WI38 (cell line): ENCODE measurements around the gene DCC.

Source experiments
- H3K4me3 ChIP-seq: 2 replicates; pipeline ENCODE4 v1.5.1; 2011; ENCODE audit warnings: low read depth, mild to moderate bottlenecking, control low read depth, low read length
- CTCF ChIP-seq: IDR thresholded peaks from 2 replicates; pipeline ENCODE4 v1.5.1; 2012; ENCODE audit warnings: low read depth, mild to moderate bottlenecking, control low read depth, low read length

The DCC gene

GRCh38 chr18:53421869-53422268 lies 1081.9 kb downstream of the DCC start:
- H3K4me3 ChIP-seq = no peak overlapping the region
- TF ChIP-seq CTCF = no peak

- no peak for TF ChIP-seq CTCF
- no peak overlapping the region for H3K4me3 ChIP-seq
Observed at GRCh38 chr18:53422896-53423295, 1082.9 kb downstream of the DCC start.

- no peak for TF ChIP-seq CTCF
- H3K4me3 ChIP-seq = no peak overlapping the region
Observed at GRCh38 chr18:53426666-53427184, 1086.7 kb downstream of the DCC start.

GRCh38 chr18:53441761-53442414 lies 1101.9 kb downstream of the DCC start:
- no peak overlapping the region for H3K4me3 ChIP-seq
- no peak for TF ChIP-seq CTCF

GRCh38 chr18:53442415-53442783 lies 1102.4 kb downstream of the DCC start:
- no peak for TF ChIP-seq CTCF
- H3K4me3 ChIP-seq = no peak overlapping the region

- no peak overlapping the region for H3K4me3 ChIP-seq
- no peak for TF ChIP-seq CTCF
Observed at GRCh38 chr18:53443336-53443735, 1103.3 kb downstream of the DCC start.

GRCh38 chr18:53443831-53444230 lies 1103.8 kb downstream of the DCC start:
- TF ChIP-seq CTCF = no peak
- H3K4me3 ChIP-seq = no peak overlapping the region
